Measurements from ENCODE around the gene GRID1.

- TF ChIP-seq CTCF (IDR thresholded peaks at IDR 0.05; ENCODE audit: low read length) (no peak), EZH2 (IDR thresholded peaks at IDR 0.05; ENCODE audit: borderline replicate concordance, low read length) (no peak)
Observed at GRCh38 chr10:86072413-86072812, 294.2 kb downstream of the GRID1 start.
